COR-L47 (cell line): ENCODE data around the gene PDRG1.
A peak's percentile ranks its signal among the peaks of the same experiment; 100 is the strongest.

ENCODE experiments used
- DNase-seq: peaks from one replicate; lab custom pipeline; 2025; lab: John Stamatoyannopoulos, UW

PDRG1 gene

DNA sequence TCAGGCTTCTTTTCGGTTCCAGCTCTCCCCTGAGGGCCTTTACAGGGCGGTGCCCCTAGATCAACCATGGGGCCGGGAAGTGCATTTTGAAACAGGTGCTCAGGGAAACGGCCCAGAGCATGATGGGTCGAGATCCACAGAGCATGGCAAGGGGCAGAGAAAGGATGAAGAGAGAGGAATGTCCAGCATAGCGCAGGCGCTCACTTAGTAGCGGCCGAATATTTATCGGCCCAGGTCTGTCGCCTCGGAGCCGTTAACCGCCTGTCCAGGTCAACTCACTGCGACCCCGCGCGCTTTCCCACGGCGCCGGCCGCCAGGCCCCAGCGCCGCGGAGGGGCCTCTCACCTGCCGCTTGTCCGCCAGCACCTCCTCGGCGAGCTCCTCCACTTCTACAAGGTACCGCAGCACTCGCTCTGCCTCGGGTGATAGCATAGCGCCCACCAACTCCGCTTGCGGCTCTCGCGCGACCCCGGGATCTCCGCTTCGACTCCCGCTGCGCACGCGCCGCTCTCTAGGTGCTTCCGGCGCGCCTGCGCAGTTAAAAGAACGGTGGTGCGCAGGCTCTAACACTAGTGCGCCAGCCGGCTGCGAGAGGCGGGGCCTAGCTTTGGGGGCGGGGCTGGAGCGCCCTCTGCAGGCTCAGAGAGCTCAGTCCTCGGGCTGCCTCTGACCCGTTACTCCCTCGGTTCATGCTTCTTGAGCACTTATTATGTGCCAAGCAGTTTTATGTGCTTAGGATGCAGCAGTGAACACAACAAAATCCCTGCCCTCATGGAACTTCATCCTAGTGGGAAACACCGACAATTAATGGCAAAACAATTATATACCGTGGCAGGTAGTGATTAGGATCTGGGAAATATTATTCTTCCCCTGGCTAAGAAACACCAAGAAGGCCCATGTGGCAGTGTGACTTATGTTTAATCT, at the start of gene PDRG1:
Gene PDRG1 (minus strand): TSS at position 517 of the 924 bp plus-strand sequence. CDS start 85 bp downstream, at position 432.
- DNase-seq: peak; percentile 95

- DNase-seq: no peak
Measured at GRCh38 chr20:31998246-31998645, 46.4 kb upstream of the PDRG1 start.

DNA sequence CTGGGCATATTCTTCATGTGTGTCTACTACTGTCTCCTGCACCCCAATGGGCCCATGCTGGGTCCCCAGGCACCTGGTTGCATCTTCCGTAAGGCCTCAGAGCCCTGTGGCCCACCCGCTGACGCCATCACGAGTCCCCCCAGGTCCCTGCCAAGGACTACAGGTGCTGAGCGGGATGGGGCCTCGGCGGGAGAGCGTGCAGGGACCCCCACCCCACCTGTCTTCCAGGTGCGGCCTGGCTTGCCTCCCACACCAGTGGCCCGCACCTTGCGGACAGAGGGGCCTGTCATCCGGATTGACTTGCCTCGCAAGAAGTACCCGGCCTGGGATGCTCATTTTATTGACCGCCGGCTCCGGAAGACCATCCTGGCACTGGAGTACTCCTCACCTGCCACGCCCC, 45.1 kb upstream of the PDRG1 start:
- DNase-seq: no peak

GRCh38 chr20:31992086-31992485, 40.2 kb upstream of the PDRG1 start:
- no peak for DNase-seq

GRCh38 chr20:31991339-31991705, 39.5 kb upstream of the PDRG1 start:
- DNase-seq: no peak

GRCh38 chr20:31990641-31991338, 38.9 kb upstream of the PDRG1 start:
- DNase-seq: no peak

- DNase-seq: no peak
Measured at GRCh38 chr20:31989030-31989645, 37.3 kb upstream of the PDRG1 start.

GRCh38 chr20:31988430-31989015, 36.7 kb upstream of the PDRG1 start:
- no peak for DNase-seq

DNA sequence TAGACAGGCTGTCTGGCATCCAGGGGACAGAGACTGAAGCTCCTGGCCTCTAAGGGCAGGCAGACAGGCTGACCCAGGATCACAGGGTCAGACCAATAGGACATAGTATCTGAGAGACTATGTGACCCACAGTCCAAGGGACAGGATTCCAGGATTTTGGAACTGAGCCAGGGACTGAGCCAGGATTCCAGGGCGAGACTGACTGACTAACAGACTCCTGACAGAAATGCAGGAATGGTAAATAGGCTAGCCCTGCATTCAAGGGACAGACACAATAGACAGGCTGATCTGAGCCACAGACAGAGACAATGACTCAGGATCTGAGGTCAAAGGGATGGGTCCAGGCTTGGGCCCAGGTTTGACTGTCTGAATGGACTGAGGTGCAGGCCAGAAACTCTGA, 35.9 kb upstream of the PDRG1 start:
- DNase-seq: no peak

DNA sequence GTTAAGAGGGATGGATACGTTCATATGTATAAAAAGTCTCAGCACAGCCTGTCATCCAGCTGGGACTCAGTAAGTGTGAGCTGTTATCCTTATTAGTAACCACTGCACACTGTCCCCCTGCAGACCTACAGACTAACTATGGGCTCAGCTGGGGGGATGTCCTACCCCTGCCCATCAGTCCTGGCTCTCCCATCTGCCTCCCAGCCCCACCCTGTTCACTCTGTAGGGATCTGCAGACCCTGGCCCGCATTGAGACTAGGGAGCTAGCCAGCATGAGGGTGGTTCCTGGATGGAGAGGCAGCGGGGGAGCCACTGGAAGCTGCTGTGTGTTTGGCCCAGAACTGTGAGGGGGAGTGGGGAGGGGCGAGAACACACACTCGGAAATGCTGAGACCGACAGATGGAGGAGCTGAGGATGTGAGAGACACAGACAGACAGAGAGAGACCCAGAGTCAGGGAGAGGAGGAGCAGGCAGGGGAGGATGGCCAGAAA, 33.2 kb upstream of the PDRG1 start:
- DNase-seq: no peak

DNA sequence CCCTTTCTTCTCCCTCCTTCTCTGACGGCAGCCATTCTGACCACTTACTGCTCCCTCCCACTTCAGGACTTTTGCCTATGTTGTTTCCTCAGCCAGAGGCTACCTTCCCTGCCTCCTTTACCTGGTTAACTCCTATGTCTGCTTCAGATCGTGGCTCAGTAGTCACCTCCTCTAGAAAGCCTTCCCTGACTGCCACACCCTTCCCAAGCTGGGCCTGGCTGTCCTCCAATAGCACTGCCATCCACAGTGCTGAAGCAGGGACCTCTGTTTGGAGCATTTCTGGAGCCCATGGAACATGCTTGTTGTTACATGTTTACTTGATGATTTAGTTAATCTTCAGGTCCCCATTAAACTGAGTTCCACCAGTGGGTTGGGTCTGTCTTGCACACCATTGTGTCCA, 29.9 kb upstream of the PDRG1 start:
- DNase-seq: no peak

DNA sequence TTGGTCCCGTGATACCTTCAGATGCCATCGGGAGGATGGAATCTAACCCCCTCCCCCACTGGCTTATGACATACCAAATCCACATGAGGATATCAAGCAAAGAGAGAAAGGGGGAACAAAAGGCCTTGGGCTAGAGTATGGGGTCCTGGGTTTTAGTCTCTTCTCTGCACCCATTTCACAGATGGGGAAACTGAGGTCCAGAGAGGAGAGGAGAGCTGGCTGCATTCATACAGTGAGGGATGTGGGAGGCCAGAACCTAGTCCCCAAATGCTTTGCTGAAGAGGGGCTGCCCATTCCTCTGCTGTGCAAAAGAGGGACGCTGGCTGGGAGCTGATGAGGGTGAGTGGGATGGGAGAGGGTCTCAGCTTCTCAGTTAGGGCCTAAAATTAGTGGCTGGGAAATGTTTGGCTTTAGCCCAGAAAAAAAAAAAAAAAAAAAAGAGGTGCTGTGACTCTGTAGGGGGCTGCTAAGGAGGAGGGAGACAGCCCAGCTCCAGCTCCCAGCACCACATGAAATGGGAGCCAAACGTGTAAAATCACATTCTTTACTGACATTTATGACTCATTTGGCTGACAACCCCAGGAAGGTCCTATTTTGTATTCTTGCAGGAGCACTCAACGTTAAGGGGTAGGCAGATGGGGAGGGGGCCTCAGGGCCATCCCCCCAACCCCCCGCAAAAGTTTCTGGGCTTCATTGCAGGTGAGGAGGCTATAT, 28.0 kb upstream of the PDRG1 start:
- no peak for DNase-seq

DNA sequence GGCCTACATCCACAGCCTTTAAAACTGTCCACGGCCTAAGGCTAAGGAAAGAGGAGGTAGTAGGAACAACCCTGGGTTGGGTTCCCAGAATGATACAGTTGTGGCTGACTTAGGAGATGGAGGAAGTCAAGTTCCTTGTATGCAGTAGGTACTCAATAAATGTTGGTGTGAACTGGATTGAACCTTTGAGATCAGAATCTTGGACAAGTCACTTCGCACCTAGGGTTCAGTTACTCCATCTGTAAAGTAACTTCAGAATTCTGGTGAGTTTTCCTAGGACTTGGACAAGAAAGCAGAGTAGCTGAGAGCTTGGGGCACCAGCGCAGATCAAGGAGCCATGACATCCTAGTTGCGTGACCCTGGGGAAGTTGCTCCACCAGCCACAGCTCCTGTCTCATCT, 25.2 kb upstream of the PDRG1 start:
- DNase-seq: no peak

- DNase-seq: no peak
Measured at GRCh38 chr20:31975874-31976273, 24.0 kb upstream of the PDRG1 start.

- DNase-seq: no peak
Measured at GRCh38 chr20:31974951-31975487, 23.2 kb upstream of the PDRG1 start.

DNA sequence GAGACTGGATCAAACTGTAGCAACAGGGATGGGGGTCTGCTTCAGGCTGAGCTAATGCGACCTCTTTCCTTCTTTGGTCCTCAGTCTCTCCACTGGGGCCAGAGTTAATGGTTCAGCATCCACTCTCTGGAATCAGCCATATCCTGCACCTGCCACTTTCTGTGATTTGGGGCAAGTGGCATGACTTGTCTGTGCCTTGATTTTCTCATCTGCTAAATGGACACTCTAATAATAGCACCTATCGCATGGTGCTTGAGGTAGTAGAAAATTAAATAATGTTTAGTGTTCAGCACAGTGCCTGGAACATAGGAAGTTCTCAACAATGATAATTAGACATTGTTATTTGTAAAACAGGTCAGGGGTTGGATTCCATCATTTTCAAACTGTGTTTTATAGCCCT, 22.4 kb upstream of the PDRG1 start:
- no peak for DNase-seq

GRCh38 chr20:31972471-31973021, 20.7 kb upstream of the PDRG1 start:
- no peak for DNase-seq

DNA sequence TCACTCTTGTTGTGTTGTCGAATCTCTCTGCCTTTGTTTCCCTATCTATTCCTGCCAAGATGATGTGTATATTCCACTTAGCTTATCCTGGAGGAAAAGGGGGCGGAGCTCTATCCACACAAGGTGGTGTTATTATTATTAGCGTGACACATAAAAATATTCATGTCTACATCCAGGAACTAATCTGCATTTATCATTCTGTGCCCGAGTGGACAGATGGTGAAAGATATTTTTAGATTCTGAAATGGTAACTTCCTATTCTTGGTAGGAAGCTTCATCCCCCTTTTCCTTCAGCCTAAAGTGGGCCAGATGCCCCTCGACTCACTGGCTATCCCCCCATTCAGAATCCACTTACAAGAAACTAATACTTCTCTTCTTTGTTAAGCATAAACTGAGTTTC, 18.1 kb upstream of the PDRG1 start:
- no peak for DNase-seq

DNA sequence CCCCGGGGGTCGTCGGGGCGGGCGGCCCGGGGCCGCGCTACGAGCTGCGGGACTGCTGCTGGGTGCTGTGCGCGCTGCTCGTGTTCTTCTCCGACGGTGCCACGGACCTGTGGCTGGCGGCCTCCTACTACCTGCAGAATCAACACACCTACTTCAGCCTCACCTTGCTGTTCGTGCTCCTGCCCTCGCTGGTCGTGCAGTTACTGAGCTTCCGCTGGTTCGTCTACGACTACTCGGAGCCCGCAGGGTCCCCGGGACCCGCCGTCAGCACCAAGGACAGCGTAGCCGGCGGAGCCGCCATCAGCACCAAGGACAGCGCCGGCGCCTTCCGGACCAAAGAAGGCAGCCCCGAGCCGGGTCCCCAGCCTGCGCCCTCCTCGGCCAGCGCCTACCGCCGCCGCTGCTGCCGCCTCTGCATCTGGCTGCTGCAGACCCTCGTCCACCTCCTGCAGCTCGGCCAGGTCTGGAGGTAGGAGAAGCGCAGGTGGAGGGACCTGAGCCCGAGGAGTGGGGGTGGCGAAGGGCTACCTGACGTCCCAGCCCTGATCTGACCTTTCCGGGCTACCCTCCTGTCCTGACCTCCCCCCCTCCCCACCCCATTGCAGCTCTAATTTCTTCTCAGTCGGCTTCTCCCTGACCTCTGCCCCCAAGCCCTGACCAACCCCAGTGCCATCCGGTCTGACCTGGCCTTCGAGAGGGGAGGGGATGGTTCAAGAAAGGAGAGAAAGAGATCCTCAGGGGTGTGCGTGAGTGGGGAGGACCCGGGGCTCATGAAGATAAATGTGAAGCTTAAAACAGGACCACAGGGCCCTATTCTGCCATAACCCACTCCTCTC, 16.7 kb upstream of the PDRG1 start:
- no peak for DNase-seq

GRCh38 chr20:31967830-31968249, 16.0 kb upstream of the PDRG1 start, which contains the start of gene XKR7:
TSS of gene XKR7 (plus strand) at chr20:31968151. CDS start at chr20:31968176, 25 bp downstream.
- peak; percentile 30 for DNase-seq
